Stimulated activated CD4-positive, alpha-beta T cell treated with anti-CD3 and anti-CD28 coated beads, Interleukin-4, amount 100 ng/mL, for 24 hours (primary cell): ENCODE results near the gene NR1D2.
"Not testable (repeated sequence)": the region's sequence is repeated elsewhere in the genome, so short reads cannot be mapped to it uniquely, and the experiment has no call there.

Experiments used
- DNase-seq: peaks from one replicate; pipeline ENCODE4 v3.0.0-alpha.2; 2020

NR1D2 gene

DNA sequence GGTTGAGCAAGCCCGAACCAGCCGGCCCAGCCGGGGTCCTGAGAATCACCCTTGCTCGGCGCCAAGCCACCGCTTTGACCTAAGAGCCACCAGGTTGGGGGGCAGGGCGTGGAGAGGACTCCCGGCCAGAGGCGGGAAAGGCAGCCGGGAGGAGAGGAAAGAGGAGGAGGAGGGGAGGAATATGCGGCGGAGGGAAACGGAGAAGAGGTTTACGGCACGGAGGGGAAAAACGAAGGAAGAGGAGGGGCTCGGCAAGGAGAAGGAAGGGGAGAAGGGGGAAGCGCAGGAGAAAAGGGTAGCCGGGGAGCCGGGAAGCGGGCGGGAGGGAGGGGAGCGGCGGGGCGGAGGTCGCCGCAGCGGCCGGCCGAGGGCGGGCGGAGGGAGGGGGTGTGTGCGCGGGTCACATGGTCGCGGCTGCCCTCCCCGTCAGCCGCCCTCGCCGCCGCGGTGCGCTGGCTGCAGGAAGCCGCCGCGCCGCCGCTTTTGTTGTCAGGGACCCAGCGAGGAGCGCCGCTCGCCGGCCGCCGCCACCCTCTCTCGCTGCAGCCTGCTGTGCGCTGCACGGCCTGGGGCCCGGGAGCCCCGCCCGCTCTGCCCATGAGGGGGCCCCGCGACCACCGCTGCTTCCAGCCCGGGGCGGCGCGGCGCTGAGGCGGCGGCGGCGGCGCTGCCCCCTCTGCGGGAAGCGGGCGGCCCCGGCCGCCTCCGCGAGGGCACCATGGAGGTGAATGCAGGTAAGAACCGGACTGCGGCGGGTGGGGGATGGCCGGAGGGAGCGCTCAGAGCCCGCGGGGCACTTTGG is at the start of gene NR1D2:
TSS of gene NR1D2 (plus strand) at position 426 of the 802 bp plus-strand sequence. CDS start at position 719, 293 bp downstream.
- peak; percentile 75 for DNase-seq

DNA sequence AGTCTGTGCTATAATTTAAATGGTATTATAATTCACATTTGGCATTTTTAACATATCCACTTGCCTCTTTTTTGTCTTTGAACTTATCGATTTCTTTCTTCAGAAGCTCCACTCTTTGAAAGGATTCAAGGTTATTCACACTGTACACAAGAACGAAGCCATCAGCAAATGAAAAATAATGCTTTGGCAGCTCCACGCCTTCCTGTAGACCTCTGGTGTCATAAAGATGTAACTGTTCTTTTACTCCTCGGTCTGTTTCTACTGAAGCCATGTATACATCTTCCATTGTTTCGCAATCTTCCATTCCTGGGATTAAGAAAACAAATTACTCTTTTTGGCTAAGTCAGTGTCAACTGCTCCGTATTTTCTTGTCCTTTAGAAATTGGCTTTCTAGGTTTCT is 44.3 kb upstream of the NR1D2 start:
- DNase-seq, result no peak

DNA sequence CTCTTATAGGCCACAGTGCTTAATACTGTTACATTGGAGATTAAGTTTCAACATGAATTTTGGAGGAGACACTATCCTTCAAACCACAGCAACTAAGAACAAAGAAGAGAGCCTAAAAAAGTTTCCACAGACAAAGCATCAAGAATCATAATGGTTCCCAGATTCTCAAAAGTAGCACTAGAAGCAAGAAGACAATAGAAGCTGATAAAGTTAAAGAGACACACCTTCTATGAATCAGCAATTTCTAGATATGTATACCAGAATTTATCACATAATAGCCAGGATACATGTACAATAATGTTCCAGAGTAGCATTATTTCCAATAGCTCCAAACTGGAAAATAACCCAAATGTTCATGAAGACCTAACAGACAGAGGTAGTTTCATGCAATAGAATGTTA is 40.5 kb upstream of the NR1D2 start:
- DNase-seq, result no peak

DNA sequence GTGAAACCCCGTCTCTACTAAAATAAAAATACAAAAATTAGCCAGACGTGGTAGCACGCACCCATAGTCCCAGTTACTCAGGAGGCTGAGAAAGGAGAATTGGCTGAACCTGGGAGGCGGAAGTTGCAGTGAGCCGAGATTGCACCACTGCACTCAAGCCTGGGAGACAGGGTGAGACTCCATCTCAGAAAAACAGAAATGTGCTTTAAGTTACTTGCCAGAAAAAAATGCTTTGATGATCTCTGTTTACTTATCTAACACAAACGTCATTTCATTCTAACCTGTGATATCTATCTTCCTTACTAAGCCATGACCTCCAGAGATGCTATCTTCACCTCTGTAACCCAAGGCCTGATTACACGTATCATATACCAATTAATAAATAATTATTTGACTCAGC is 35.7 kb upstream of the NR1D2 start:
- DNase-seq, result no peak

DNA sequence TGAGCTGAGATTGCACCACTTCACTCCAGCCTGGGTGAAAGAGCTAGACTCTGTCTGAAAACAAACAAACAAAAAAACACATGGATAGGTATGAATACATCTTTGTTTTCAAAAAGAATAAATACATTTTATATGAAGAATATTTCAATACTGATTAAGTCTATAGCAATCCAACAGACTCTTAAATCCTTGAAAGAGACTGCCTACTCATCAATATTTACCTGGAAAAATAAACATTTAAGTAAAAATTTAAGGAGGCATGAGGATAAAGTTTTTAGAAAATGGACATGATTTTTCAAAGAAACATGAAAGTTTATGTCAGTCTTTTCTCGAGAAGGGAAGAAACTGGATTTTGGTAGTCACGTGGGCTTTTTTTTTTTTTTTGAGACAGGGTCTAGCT is 33.7 kb upstream of the NR1D2 start:
- no peak for DNase-seq

DNA sequence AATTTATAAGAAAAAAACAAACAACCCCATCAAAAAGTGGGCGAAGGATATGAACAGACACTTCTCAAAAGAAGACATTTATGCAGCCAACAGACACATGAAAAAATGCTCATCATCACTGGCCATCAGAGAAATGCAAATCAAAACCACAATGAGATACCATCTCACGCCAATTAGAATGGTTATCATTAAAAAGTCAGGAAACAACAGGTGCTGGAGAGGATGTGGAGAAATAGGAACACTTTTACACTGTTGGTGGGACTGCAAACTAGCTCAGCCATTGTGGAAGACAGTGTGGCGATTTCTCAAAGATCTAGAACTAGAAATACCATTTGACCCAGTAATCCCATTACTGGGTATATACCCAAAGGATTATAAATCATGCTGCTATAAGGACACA is 32.8 kb upstream of the NR1D2 start:
- DNase-seq, result not testable (repeated sequence)

DNA sequence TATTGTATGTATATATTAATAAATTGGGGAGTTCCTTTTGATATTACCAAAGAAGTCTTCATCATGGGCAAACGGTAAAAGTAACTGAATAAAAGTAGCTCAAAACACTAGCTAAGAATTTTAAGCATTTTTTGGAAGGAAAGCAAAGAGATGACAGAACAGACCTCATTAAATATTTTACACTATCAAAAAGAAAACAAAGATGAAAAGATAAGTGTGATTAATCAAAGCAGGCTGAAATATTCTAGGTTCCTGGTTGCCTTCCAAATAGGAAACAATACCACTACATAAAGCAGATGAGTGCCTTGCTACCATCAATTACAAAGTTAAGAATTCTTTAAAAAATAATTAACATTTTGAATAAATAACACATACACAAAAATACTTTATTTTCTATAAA is 31.9 kb upstream of the NR1D2 start:
- no peak for DNase-seq

DNA sequence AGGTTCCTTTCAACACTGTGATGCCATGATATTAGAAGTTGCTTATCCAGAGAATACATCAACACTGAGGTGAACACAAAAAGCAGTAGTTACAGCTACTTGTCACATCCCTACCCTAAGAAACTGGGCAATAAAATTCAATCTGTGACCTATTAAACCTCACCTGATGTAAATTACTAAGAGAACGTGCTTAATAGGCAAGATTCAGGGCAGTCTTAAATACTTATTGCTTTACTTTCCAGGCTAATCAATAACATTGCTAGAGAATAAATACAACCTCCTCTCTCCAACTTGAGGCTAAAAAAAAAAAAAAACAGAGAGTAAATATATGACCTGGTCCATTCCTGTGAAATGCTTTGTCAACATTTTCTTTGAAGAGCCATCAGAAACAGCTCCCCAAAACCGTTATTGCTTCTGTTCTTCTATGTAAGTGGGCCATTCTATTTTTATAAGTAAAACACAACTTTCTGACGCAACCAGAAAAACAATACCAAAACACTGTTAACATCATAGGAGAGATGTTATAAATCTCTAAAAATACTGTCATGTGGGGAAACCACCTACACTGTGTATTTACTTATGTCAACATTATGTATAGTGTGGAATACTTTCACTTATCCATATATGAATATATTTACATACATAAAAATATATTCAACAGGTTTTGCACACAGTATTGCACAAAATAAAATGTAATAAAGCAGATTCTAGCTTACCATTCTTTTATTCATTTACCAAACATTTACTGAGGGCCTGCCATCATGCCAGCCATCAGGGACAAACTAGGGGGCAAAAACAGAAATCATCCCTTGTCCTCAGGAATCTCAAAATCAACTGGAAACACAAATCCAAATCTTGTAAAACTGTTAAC is 31.0 kb upstream of the NR1D2 start:
- DNase-seq, result no peak

DNA sequence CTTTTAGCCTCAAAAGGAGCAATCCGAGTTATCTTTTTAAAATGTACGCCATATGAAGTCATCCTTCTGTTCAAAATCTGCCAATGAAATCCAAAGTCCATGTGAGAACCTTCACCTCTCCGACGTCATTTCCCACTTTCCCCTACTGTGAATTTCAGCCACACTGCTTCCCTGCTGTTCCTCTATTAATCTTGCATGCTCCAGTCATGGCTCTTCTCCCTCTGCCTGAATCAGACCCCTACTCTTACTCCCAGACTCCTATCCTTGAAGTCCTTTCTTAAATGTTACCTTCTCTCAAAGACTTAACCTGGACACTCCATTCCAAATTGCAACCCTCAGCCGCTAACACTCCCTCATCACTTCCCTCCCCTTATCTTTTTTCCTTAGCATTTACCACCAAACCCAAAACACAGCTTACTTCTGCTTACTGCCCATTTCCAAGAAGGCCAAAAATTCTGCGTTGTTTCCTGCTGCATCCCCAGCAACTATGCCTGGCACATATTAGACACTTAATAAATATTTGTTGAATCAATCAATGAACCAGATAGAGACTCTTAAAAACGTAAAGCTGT is 29.5 kb upstream of the NR1D2 start:
- no peak for DNase-seq

DNA sequence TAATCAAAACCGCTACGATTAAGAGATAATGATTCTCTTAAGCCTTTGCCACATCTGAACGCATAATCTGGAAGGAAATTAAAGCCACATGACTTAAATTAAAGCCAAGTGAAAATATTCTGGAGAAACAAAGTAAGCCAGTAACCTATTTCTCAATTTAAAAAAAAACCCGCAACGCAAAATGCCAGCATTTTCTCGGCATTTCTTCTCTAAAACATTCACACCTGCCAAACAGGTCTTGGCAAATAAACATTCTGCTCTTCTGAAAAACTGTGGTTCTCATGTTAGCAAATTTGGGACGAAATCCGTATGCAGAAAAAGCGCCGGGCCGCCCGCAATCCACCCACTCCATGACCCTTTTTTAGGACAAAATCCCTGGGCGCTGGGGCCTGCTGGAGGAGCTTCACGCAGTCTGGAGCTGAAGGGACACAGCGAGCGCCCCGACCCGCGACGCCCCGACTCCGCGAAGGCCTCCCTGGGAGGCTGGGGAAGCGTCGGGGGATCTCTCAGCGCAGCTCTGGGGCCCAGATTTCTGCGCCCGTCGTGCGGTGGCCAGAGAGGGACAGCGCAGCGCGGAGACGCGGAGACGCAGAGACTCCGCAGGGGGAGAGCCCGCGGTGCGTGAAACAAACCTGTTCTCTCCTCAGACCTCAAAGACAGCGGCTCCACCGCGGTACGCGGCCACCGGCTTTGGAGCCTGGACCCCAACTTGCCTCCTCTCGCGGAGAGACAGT is 28.8 kb upstream of the NR1D2 start:
- no peak for DNase-seq

DNA sequence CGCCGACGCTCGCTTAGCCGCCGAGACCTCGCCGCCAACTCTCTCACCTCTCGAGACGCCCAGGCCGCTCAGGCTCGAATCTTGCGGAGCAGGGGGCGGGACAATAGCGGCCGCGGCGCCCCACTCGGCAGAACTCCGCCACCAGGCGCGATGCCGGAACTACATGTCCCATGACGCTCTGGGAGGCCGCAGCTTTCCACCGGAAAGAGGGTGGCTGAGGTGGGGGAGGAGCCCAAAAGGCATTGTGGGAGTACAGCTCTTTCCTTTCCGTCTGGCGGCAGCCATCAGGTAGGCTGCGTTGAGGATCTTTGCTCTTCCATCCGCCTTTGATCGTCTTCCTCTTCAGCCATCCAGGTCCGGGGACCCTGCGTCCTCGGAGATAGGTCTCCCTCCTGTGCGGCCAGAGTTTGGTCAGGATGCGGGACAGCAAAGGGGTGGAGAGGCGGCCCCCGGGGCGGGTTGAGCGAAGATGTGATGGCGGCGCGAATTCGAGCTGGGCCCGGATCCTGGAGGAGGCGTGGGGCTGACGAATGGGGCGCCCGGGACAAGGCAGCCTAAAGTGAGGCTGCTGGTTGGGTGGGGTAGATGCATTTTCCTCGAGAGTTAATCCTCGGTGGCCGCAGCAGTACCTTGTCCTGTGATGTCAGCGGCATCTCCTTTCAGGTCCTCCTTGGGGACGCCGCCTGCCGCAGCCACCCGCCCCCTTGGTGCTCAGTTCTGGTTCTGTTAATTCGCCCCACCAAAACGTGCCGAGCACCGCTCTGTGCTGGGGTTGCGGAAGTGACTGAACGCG is 28.0 kb upstream of the NR1D2 start, which contains the start of the genes NKIRAS1 and RPL15:
TSS of gene NKIRAS1 (minus strand) at position 105 of the 793 bp plus-strand sequence. CDS start 6,086 bp downstream, outside the sequence.
TSS of gene RPL15 (plus strand) at position 247 of the 793 bp plus-strand sequence. CDS start 728 bp downstream, outside the sequence.
- peak; percentile 97 for DNase-seq

DNA sequence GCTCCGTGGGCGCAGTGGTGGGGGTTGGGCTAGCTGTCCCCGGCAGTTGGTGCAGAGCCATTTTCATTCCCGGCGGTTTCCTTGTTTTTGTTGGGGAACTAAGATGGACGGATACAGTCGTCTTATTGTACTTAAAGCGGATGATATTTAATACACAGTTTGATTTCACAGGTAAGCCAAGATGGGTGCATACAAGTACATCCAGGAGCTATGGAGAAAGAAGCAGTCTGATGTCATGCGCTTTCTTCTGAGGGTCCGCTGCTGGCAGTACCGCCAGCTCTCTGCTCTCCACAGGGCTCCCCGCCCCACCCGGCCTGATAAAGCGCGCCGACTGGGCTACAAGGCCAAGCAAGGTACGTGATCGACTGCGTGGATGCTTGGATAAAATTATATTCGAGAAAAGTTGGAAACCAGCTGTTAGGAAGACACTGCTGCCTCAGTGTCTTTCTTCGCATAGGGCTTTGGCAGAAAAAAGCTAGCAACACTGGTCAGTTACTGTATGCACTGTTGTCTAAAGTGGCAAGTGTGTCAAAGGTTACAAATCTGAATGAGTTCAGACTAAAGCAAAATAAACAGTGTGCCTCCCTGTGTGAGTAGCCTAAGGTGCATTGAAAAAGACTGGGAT is 27.3 kb upstream of the NR1D2 start:
- not testable (repeated sequence) for DNase-seq

DNA sequence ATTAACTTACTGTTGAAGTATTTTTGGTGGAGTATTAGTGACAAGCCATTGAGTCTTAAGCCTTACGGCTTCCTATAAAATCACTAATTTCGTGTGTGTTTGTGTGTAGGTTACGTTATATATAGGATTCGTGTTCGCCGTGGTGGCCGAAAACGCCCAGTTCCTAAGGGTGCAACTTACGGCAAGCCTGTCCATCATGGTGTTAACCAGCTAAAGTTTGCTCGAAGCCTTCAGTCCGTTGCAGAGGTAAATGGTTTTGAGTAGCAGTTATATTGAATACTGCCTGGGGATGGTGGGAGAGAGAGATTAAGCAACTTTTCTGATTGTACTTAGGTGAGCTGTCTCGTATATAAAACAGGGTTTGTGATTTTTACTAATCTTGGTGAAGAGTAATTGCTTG is 26.8 kb upstream of the NR1D2 start:
- DNase-seq, result not testable (repeated sequence)

DNA sequence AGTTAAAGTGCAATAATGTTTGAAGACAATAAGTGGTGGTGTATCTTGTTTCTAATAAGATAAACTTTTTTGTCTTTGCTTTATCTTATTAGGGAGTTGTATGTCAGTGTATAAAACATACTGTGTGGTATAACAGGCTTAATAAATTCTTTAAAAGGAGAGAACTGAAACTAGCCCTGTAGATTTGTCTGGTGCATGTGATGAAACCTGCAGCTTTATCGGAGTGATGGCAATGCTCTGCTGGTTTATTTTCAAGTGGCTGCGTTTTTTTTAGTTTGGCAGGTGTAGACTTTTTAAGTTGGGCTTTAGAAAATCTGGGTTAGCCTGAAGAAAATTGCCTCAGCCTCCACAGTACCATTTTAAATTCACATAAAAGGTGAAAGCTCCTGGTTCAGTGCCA is 25.5 kb upstream of the NR1D2 start:
- no peak for DNase-seq

DNA sequence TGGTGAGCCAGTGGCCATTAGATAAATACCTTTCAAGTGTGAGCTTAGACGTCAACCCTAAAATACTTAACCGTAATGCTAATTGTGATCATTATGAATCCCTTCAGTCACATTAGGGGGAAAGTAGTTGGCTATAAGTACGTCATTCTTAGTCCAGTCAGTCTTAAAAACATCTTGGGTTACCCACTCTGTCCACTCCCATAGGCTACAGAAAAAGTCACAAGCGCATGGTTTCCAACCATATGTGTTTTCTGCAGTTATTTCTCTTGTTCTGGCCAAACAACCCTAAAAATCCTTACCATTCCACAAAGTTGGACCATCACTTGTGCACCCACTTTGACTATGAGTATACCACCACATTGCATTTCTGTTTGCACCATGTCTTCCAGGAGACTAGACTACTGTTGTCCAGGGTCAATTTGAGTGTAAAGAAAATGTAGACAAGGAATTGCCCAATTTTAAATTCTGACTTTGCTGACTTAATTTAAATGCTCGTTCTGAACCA is 24.9 kb upstream of the NR1D2 start:
- no peak for DNase-seq

DNA sequence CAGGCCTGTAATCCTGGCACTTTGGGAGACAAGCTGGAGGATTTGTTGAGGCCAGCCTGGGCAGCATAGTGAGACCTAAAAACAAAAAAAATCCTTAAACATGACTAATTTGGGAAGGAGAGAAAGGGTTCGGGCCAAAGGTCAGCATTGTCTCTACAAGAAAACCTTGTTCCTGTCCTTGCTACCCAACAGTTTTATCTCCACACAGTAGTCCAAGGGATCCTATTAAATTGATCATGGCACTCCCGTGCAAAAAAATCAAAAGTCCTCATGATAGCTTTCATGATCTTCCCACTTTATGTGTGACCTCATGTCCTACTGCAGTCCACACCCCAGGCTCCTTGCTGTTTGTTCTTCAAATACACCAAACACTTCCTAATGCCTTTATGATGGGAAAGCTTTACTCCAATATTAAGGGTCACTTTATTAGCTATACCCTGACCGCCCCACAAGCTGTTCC is 24.0 kb upstream of the NR1D2 start:
- DNase-seq, result no peak

DNA sequence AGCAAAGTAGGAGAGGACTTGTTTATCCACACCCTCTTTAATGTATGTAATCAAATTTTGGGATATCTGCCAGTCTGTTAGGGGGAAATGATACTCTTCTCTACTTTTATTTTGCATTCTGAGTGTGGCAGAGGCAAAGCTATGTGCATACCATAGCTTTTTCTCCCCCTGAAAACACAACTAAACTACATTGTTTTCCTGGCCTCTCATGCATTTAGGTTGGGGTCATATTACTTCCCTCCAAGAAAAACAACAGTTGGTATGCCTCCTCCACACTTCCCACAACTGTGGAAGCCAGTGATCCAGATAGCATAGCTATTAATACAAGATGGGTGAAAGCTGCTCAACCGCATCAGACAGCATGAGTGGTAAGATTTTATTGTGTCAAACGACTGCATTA is 21.3 kb upstream of the NR1D2 start:
- no peak for DNase-seq

DNA sequence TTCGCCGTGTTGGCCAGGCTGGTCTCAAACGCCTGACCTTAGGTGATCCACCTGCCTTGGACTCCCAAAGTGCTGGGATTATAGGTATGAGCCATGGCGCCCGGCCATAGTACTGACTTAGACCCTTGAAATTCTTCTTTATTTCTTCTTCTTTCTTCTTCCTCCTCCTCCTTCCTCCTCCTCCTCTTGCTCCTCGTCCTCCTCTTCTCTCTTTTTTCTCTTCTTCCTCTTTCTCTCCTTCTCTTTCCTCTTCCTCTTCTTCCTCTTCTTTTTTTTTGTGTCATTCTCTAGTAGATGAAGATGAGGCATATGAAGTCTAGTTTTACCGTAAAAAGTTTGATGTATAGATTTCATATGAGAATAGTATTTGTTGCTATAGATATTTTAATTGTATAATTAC is 18.8 kb upstream of the NR1D2 start:
- no peak for DNase-seq

DNA sequence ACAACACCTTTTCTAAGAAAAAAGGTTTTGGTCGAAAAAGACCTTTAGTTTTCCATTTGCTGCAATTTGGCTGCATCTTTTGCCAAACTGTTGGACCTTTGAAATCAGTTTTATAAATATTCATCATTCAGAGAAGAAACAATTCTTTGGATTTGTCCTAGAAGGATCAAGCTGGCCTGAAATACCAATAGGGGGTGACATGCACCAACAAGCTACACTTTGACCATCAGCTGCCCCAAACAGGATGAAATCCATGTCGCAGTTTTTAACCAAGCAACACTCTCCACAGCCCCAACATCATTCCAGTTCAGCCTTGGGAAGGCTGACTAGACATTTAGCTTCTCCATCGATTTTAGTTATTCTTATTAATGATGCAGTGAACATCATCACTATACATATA is 18.4 kb upstream of the NR1D2 start:
- DNase-seq, result no peak

DNA sequence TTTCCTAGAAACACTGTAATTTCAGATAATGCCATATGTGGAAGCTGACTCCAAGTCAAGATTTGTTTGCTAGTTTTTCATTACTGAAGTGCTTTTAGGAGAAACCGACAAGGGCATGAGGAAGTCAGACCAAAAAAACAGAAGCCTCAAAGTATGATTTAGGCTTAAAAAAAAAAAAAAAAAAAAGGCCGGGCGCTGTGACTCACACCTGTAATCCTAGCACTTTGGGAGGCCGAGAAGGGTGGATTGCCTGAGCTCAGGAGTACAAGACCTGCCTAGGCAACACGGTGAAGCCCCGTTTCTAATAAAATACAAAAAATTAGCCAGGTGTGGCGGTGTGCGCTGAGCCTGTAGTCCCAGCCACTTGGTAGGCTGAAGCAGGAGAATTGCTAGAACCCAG is 16.6 kb upstream of the NR1D2 start:
- DNase-seq, result no peak

DNA sequence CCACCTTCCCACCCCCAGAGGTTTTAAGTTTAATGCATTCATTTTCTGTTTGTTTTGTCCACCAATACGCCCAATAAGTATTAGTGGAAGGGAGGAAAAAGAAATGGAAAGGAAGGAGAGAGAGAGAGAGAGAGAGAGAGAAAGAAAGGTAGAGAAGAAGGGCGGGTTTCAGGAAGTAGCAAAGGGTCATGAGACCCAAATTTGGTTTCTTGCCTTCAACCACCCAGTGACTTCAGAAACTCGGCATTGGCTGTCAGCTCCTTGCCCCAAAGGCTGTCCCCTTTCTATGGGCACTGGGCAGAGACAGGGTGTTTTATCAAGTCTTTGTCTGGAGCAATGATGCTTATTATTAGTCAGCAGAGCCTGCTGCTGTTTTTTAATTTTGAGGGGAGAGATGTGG is 13.5 kb upstream of the NR1D2 start:
- no peak for DNase-seq
